ENCODE measurements around the gene SNRNP70.
A peak's percentile ranks its signal among the peaks of the same experiment; 100 is the strongest.

Gene SNRNP70

DNA sequence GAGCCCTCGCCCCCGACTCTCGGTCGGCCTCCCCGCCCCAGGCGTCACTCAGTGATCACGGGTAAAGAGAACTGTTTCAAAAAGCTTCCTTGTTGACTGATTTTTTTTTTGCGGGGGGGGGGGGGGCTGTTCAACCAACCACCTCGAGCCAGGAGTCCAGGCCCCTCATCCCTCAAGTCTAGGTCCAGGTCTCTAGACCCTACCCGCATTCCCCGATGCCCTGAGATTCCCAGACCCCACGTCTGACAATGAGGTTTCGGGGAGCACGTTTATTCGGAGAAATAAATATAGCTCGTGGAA is 65.6 kb downstream of the SNRNP70 start:
- H3K4me3 ChIP-seq (ENCODE audit: low read length): peak overlapping the region; percentile 95
- TF ChIP-seq EZH2phosphoT487 (IDR thresholded peaks at IDR 0.05; ENCODE audit: borderline replicate concordance, low read length): 0 out of 2 replicates have a peak, but pooled peaks have one; percentile 34
- TF ChIP-seq, protein P1, sequence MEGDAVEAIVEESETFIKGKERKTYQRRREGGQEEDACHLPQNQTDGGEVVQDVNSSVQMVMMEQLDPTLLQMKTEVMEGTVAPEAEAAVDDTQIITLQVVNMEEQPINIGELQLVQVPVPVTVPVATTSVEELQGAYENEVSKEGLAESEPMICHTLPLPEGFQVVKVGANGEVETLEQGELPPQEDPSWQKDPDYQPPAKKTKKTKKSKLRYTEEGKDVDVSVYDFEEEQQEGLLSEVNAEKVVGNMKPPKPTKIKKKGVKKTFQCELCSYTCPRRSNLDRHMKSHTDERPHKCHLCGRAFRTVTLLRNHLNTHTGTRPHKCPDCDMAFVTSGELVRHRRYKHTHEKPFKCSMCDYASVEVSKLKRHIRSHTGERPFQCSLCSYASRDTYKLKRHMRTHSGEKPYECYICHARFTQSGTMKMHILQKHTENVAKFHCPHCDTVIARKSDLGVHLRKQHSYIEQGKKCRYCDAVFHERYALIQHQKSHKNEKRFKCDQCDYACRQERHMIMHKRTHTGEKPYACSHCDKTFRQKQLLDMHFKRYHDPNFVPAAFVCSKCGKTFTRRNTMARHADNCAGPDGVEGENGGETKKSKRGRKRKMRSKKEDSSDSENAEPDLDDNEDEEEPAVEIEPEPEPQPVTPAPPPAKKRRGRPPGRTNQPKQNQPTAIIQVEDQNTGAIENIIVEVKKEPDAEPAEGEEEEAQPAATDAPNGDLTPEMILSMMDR (IDR thresholded peaks at IDR 0.05; ENCODE audit: low read depth, low read length, poor library complexity, severe bottlenecking): no peak
- H3K9me3 ChIP-seq (ENCODE audit: control insufficient read depth, insufficient read depth, low read length): no peaks in the 10 kb centered on the region
- H3K4me2 ChIP-seq (ENCODE audit: low read length): peak overlapping the region; percentile 94
- H4K20me1 ChIP-seq (ENCODE audit: control insufficient read depth, insufficient read depth, low read depth, low read length): no peaks in the 10 kb centered on the region
- H3F3A ChIP-seq (ENCODE audit: control insufficient read depth, insufficient read depth): peaks cover 11% of the 10 kb centered on the region
- no peaks in the 10 kb centered on the region for H3K27me3 ChIP-seq (ENCODE audit: control insufficient read depth, low read length)
- no peak overlapping the region for H3K27ac ChIP-seq (ENCODE audit: low read depth, low read length)
- H3K4me1 ChIP-seq (ENCODE audit: control insufficient read depth, low read length): peaks cover 26% of the 10 kb centered on the region
- H3K36me3 ChIP-seq (ENCODE audit: control insufficient read depth, low read length): no peaks in the 10 kb centered on the region
- no peaks in the 10 kb centered on the region for H3K9me2 ChIP-seq (replicated peaks; ENCODE audit: control insufficient read depth, low read length)
- H3K79me2 ChIP-seq (ENCODE audit: control insufficient read depth, low read length): no peaks in the 10 kb centered on the region

DNA sequence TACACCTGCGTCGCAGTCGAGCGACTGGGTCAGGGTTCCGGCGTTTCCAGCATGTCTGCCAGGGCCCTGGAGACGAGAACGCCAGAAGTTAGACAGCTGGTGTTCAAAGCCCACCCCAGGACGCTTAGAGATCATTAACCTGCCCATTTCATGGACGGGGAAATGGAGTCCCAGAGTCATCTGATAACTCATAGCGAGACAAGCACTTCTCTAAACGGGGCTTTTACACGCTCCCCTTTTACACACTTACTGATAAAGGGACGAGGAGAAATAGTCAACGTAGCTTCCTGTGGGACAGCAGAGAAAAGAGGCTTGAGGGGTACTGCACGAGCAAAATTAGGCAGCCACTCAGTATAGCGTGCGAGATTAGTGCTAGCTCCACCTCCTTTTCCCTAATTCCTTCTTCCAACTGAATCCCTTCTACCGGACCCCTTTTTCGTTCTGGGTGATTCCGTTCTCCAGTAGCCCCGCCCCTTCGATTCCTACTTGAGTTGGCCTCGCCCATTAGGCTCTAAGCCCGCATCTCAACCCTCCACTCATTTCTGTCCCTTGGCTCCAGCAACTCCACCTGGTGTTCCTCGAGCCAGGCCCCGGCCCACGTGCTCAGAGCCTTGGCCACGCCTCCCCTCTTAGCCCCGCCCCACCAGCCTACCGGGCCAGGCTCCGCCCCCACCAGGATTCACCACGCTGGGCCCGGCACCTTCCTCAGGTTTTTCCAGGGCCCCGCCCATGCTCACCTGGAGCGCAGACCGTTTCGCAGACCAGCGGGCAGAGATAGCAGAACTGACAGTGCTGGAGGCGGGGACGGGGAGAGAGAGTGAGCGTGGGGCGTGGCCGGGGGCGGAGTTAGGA is 66.2 kb downstream of the SNRNP70 start:
- Histone ChIP-seq H3K9me2 (replicated peaks; ENCODE audit: control insufficient read depth, low read length) (no peaks in the 10 kb centered on the region), H3K79me2 (ENCODE audit: control insufficient read depth, low read length) (no peaks in the 10 kb centered on the region), H3K27me3 (ENCODE audit: control insufficient read depth, low read length) (0 out of 2 replicates have a peak, but pooled peaks cover 4% of the 10 kb centered on the region), H3F3A (ENCODE audit: control insufficient read depth, insufficient read depth) (peaks cover 11% of the 10 kb centered on the region), H3K4me3 (ENCODE audit: low read length) (peak overlapping the region; percentile 95), H3K36me3 (ENCODE audit: control insufficient read depth, low read length) (no peaks in the 10 kb centered on the region), H3K4me2 (ENCODE audit: low read length) (peak overlapping the region; percentile 94), H3K27ac (ENCODE audit: low read depth, low read length) (no peak overlapping the region), H3K4me1 (ENCODE audit: control insufficient read depth, low read length) (peaks cover 21% of the 10 kb centered on the region), H4K20me1 (ENCODE audit: control insufficient read depth, insufficient read depth, low read depth, low read length) (no peaks in the 10 kb centered on the region), H3K9me3 (ENCODE audit: control insufficient read depth, insufficient read depth, low read length) (no peaks in the 10 kb centered on the region)
- TF ChIP-seq EZH2phosphoT487 (IDR thresholded peaks at IDR 0.05; ENCODE audit: borderline replicate concordance, low read length): no peak
- TF ChIP-seq, protein P1 (IDR thresholded peaks at IDR 0.05; ENCODE audit: low read depth, low read length, poor library complexity, severe bottlenecking): no peak

DNA sequence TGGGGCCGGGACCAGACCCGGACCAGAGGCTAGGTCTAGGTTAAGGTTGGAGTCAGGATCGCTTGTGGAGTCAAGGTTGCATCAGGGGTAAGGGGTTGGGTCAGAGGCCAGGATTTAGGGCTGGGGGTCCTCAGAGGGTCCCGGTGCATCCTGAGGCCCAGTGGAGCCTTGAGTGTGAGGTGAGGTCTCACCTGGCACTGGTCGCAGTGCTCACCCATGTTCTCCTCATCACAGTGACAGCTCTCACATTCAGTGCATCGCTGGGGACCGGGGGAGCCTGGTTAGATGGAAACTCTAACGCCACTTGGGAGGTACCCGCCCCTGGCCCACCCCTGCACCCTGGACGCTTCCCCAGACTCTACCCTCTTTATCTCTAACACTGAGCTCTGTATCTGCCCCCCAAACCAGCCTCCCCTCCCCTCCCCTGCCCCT is 66.9 kb downstream of the SNRNP70 start:
- 0 out of 2 replicates have a peak overlapping the region, but pooled peaks have one; percentile 9 for H3K4me3 ChIP-seq (ENCODE audit: low read length)
- no peaks in the 10 kb centered on the region for H3K9me2 ChIP-seq (replicated peaks; ENCODE audit: control insufficient read depth, low read length)
- no peak overlapping the region for H3K27ac ChIP-seq (ENCODE audit: low read depth, low read length)

More for the DNA sequence above, 66.9 kb downstream of the SNRNP70 start:
- H3K9me3 ChIP-seq (ENCODE audit: control insufficient read depth, insufficient read depth, low read length): no peaks in the 10 kb centered on the region
- no peaks in the 10 kb centered on the region for H3K79me2 ChIP-seq (ENCODE audit: control insufficient read depth, low read length)
- no peaks in the 10 kb centered on the region for H4K20me1 ChIP-seq (ENCODE audit: control insufficient read depth, insufficient read depth, low read depth, low read length)
- H3K36me3 ChIP-seq (ENCODE audit: control insufficient read depth, low read length): no peaks in the 10 kb centered on the region
- TF ChIP-seq, protein P1 (IDR thresholded peaks at IDR 0.05; ENCODE audit: low read depth, low read length, poor library complexity, severe bottlenecking): no peak
- no peak for TF ChIP-seq EZH2phosphoT487 (IDR thresholded peaks at IDR 0.05; ENCODE audit: borderline replicate concordance, low read length)
- H3K27me3 ChIP-seq (ENCODE audit: control insufficient read depth, low read length): peaks cover 4% of the 10 kb centered on the region; the same call in 1 of the 2 replicates
- peaks cover 9% of the 10 kb centered on the region for H3F3A ChIP-seq (ENCODE audit: control insufficient read depth, insufficient read depth)
- peaks cover 21% of the 10 kb centered on the region for H3K4me1 ChIP-seq (ENCODE audit: control insufficient read depth, low read length)
- H3K4me2 ChIP-seq (ENCODE audit: low read length): peak overlapping the region; percentile 94
